ENCODE results near the gene RXRB.

Gene RXRB

GRCh38 chr6:33198853-33199436 is 1.5 kb downstream of the RXRB start:
- no peaks in the 10 kb centered on the region for H4K20me1 ChIP-seq (ENCODE audit: insufficient read depth, low read length)
- no peak overlapping the region for H2AFZ ChIP-seq (ENCODE audit: low read length)

DNA sequence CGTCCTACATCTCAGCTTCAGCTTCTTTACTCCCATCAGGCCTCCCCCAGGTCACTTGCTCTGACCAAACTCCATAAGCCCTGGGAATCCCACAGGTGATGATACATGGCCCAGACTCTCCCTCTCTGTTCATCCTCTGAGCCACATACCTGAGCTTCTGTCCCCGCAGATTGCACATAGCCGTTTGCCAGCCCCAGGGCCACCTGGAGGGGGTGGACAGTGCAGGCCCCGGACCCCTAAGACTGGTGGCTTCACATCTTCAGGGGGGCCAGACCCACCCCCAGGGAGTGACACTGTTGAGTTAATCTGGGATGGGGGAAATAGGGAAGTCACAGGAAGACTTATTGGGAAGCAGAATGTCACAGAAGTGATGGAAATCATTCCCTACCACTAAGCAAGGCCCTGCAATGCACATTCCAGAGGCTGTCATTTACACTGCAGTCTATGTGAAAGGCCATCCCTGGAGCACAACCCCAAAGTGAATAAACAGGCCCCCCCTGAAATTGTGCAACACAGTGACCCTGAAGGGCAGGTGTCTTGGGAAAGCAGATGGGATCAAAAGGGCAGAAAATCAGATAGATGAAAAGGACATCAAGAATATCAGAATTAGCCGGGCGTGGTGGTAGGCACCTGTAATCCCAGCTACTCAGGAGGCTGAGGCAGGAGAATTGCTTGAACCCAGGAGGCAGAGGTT is 2.2 kb downstream of the RXRB start:
- no peak for TF ChIP-seq CTCF (IDR thresholded peaks at IDR 0.05; ENCODE audit: low read length)
- TF ChIP-seq EZH2 (IDR thresholded peaks at IDR 0.05; ENCODE audit: borderline replicate concordance, low read length) = no peak
- Histone ChIP-seq H3F3A (ENCODE audit: insufficient read depth, low read length) (no peaks in the 10 kb centered on the region), H4K20me1 (ENCODE audit: insufficient read depth, low read length) (no peaks in the 10 kb centered on the region), H3K4me1 (ENCODE audit: insufficient read depth, low read length, severe bottlenecking) (peaks cover 35% of the 10 kb centered on the region), H3K9me2 (ENCODE audit: low read depth, low read length) (no peaks in the 10 kb centered on the region), H3K9me3 (ENCODE audit: low read length) (no peaks in the 10 kb centered on the region), H3K4me2 (ENCODE audit: low read length) (peak overlapping the region; percentile 9; the same call in 1 of the 2 replicates), H3K4me3 (ENCODE audit: low read depth, low read length, poor library complexity, severe bottlenecking) (no peak overlapping the region), H3K36me3 (ENCODE audit: insufficient read depth, low read length) (peaks cover 50% of the 10 kb centered on the region), H3K9ac (ENCODE audit: low read length) (no peak overlapping the region; the same call in 1 of the 2 replicates), H2AFZ (ENCODE audit: low read length) (no peak overlapping the region), H3K27me3 (ENCODE audit: insufficient read depth, low read length) (no peaks in the 10 kb centered on the region), H3K27ac (ENCODE audit: low read depth, low read length, poor library complexity, severe bottlenecking) (no peak overlapping the region), H3K79me2 (ENCODE audit: insufficient read depth, low read length) (no peaks in the 10 kb centered on the region)

More at GRCh38 chr6:33198853-33199436, 1.5 kb downstream of the RXRB start:
- Histone ChIP-seq H3K36me3 (ENCODE audit: insufficient read depth, low read length) (peaks cover 51% of the 10 kb centered on the region), H3K27me3 (ENCODE audit: insufficient read depth, low read length) (no peaks in the 10 kb centered on the region), H3K79me2 (ENCODE audit: insufficient read depth, low read length) (no peaks in the 10 kb centered on the region), H3K9me3 (ENCODE audit: low read length) (no peaks in the 10 kb centered on the region), H3K4me3 (ENCODE audit: low read depth, low read length, poor library complexity, severe bottlenecking) (peak overlapping the region; percentile 91), H3K27ac (ENCODE audit: low read depth, low read length, poor library complexity, severe bottlenecking) (no peak overlapping the region), H3K4me2 (ENCODE audit: low read length) (peak overlapping the region; percentile 95), H3F3A (ENCODE audit: insufficient read depth, low read length) (no peaks in the 10 kb centered on the region), H3K9me2 (ENCODE audit: low read depth, low read length) (no peaks in the 10 kb centered on the region), H3K4me1 (ENCODE audit: insufficient read depth, low read length, severe bottlenecking) (peaks cover 34% of the 10 kb centered on the region), H3K9ac (ENCODE audit: low read length) (peak overlapping the region; percentile 85; the same call in 1 of the 2 replicates)
- TF ChIP-seq EZH2 (IDR thresholded peaks at IDR 0.05; ENCODE audit: borderline replicate concordance, low read length) (no peak), CTCF (IDR thresholded peaks at IDR 0.05; ENCODE audit: low read length) (no peak)

- Histone ChIP-seq H3K4me1 (ENCODE audit: insufficient read depth, low read length, severe bottlenecking) (peaks cover 41% of the 10 kb centered on the region), H3F3A (ENCODE audit: insufficient read depth, low read length) (no peaks in the 10 kb centered on the region), H3K27me3 (ENCODE audit: insufficient read depth, low read length) (0 out of 2 replicates have a peak, but pooled peaks cover 4% of the 10 kb centered on the region), H3K4me3 (ENCODE audit: low read depth, low read length, poor library complexity, severe bottlenecking) (no peak overlapping the region), H2AFZ (ENCODE audit: low read length) (no peak overlapping the region), H3K4me2 (ENCODE audit: low read length) (peak overlapping the region; percentile 9; the same call in 1 of the 2 replicates), H3K9ac (ENCODE audit: low read length) (no peak overlapping the region), H4K20me1 (ENCODE audit: insufficient read depth, low read length) (no peaks in the 10 kb centered on the region), H3K9me3 (ENCODE audit: low read length) (no peaks in the 10 kb centered on the region), H3K9me2 (ENCODE audit: low read depth, low read length) (no peaks in the 10 kb centered on the region), H3K79me2 (ENCODE audit: insufficient read depth, low read length) (no peaks in the 10 kb centered on the region), H3K36me3 (ENCODE audit: insufficient read depth, low read length) (peaks cover 43% of the 10 kb centered on the region), H3K27ac (ENCODE audit: low read depth, low read length, poor library complexity, severe bottlenecking) (no peak overlapping the region)
- TF ChIP-seq CTCF (IDR thresholded peaks at IDR 0.05; ENCODE audit: low read length) (peak; percentile 83), EZH2 (IDR thresholded peaks at IDR 0.05; ENCODE audit: borderline replicate concordance, low read length) (no peak)
Observed at GRCh38 chr6:33197431-33198048, 2.9 kb downstream of the RXRB start.
